Measurements from ENCODE around the gene DSCAML1. TPM values are rescaled to one million over a fixed set of nuclear protein-coding genes. Genes with fewer than 3 reads are reported as not detected.

The DSCAML1 gene
- total and polyA plus RNA-seq, 7 experiments from 2014 or later = 0.17 to 1.3 (median 0.60) TPM; not detected in 2

DNA sequence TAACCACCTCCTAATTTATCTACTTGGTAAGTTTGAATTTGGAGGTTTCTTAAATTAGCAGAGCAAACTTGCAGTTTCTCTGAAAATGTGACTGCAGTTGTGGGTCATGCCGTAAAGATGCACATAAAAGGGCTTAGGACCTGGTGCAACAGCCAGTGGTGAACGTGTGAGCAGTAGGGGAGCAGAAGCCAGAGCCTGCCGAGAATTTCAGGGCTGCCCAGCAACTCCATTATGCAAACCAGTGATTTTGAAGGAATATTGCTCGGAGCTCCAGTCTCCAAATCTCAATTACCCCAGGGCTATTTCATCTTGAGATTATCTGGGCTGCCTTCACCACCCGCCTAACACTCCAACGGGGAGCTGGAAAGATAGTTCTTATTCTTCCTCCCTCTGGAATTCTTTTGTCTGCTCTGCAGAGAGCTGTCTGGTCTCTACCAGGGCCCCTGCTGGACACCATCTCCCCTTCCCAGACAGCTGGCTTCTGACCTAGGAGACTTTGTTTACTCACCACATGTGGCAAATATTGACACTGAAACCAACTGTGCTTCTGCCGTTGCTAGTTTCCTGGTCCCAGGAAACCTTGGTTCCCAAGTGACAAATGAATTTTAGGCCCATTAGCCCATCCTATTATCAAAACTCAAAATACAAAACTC lies 93.9 kb downstream of the DSCAML1 start:
- Histone ChIP-seq H3K4me3 (ENCODE audit: low read length) (no peak overlapping the region), H3K9me3 (ENCODE audit: control insufficient read depth in 2 of 3, low read length in 3 of 3) (no peaks in the 10 kb centered on the region), H3K4me1 (ENCODE audit: control insufficient read depth in 2 of 2, insufficient read depth in 2 of 2, low read length in 2 of 2) (no peaks in the 10 kb centered on the region), H3K27me3 (ENCODE audit: control insufficient read depth in 2 of 2, insufficient read depth in 2 of 2, low read length in 2 of 2) (peaks cover 0 to 3% of the 10 kb centered on the region in 2 donors), H3K36me3 (ENCODE audit: control insufficient read depth in 2 of 3, insufficient read depth in 3 of 3, low read length in 3 of 3) (no peaks in the 10 kb centered on the region), H3K27ac (ENCODE audit: low read depth, low read length) (no peak overlapping the region)
- no peak for DNase-seq
- no peaks in the 10 kb centered on the region for H3K9me3 Mint-ChIP-seq
- POLR2A ChIA-PET = no interaction called here
- peaks cover 0 to 9% (median 5%) of the 10 kb centered on the region in 7 donors for H3K4me1 Mint-ChIP-seq
- CTCF ChIA-PET = no interaction called here
- no peak for ATAC-seq
- peaks cover 17 to 34% (median 18%) of the 10 kb centered on the region in 5 donors for H3K27me3 Mint-ChIP-seq
- H3K36me3 Mint-ChIP-seq = no peaks in the 10 kb centered on the region
- H3K4me3 Mint-ChIP-seq = no peak overlapping the region
- H3K27ac Mint-ChIP-seq = no peak overlapping the region
- intact Hi-C loops (cut with micrococcal nuclease) = no loop called here

DNA sequence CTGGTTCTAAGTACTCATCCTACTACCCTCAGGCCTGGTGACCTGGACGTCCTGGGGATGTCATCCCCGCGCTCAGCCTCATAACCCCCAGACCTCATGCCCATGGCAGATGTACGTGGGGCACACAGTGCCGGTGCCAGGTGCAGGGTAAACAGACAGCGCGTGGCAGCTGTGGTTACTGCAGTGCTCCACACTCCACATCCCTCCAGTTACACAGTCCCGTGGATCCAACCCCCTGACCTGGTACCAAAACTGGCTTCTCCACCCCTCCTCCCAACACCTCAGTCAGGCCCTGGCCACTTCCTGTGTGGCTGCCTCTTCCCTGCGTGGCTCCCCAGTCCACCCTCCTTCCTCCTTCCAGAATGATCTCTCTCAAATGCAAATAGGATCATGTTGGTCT lies 95.2 kb downstream of the DSCAML1 start:
- H3K27me3 Mint-ChIP-seq = peaks cover 13 to 32% (median 18%) of the 10 kb centered on the region in 5 donors
- CTCF ChIA-PET = no interaction called here
- H3K36me3 Mint-ChIP-seq = no peaks in the 10 kb centered on the region
- no peak for ATAC-seq
- no peak overlapping the region for H3K4me3 ChIP-seq (ENCODE audit: low read length)
- peaks cover 0 to 9% (median 5%) of the 10 kb centered on the region in 7 donors for H3K4me1 Mint-ChIP-seq
- H3K27ac ChIP-seq (ENCODE audit: low read depth, low read length) = no peak overlapping the region
- intact Hi-C loops (cut with micrococcal nuclease) = no loop called here
- no peak overlapping the region for H3K27ac Mint-ChIP-seq
- H3K9me3 Mint-ChIP-seq = no peaks in the 10 kb centered on the region
- H3K4me1 ChIP-seq (ENCODE audit: control insufficient read depth in 2 of 2, insufficient read depth in 2 of 2, low read length in 2 of 2) = no peaks in the 10 kb centered on the region
- DNase-seq = no peak
- no peaks in the 10 kb centered on the region for H3K9me3 ChIP-seq (ENCODE audit: control insufficient read depth in 2 of 3, low read length in 3 of 3)
- H3K4me3 Mint-ChIP-seq = no peak overlapping the region
- no peaks in the 10 kb centered on the region for H3K36me3 ChIP-seq (ENCODE audit: control insufficient read depth in 2 of 3, insufficient read depth in 3 of 3, low read length in 3 of 3)
- POLR2A ChIA-PET = no interaction called here
- peaks cover 0 to 3% of the 10 kb centered on the region in 2 donors for H3K27me3 ChIP-seq (ENCODE audit: control insufficient read depth in 2 of 2, insufficient read depth in 2 of 2, low read length in 2 of 2)

- intact Hi-C loops (cut with micrococcal nuclease) = no loop called here
- CTCF ChIA-PET = interaction anchor here (0.8 kb wide), 1 partner anchor 44 kb away, joined by 3 read pairs; no protein-coding TSS in a partner anchor
- POLR2A ChIA-PET = no interaction called here
- Mint-ChIP-seq H3K27me3 (peaks cover 11 to 32% (median 15%) of the 10 kb centered on the region in 5 donors), H3K9me3 (no peaks in the 10 kb centered on the region), H3K36me3 (no peaks in the 10 kb centered on the region), H3K4me3 (no peak overlapping the region), H3K27ac (no peak overlapping the region), H3K4me1 (peaks cover 0 to 9% (median 5%) of the 10 kb centered on the region in 7 donors)
- Histone ChIP-seq H3K4me1 (ENCODE audit: control insufficient read depth in 2 of 2, insufficient read depth in 2 of 2, low read length in 2 of 2) (no peaks in the 10 kb centered on the region), H3K4me3 (ENCODE audit: low read length) (no peak overlapping the region), H3K27me3 (ENCODE audit: control insufficient read depth in 2 of 2, insufficient read depth in 2 of 2, low read length in 2 of 2) (peaks cover 0 to 3% of the 10 kb centered on the region in 2 donors), H3K27ac (ENCODE audit: low read depth, low read length) (no peak overlapping the region), H3K36me3 (ENCODE audit: control insufficient read depth in 2 of 3, insufficient read depth in 3 of 3, low read length in 3 of 3) (no peaks in the 10 kb centered on the region), H3K9me3 (ENCODE audit: control insufficient read depth in 2 of 3, low read length in 3 of 3) (no peaks in the 10 kb centered on the region)
- ATAC-seq (no peak), DNase-seq (no peak)
Measured at GRCh38 chr11:117700551-117700950, 96.5 kb downstream of the DSCAML1 start.

- Histone ChIP-seq H3K4me3 (ENCODE audit: low read length) (no peak overlapping the region), H3K36me3 (ENCODE audit: control insufficient read depth in 2 of 3, insufficient read depth in 3 of 3, low read length in 3 of 3) (no peaks in the 10 kb centered on the region), H3K27ac (ENCODE audit: low read depth, low read length) (no peak overlapping the region), H3K9me3 (ENCODE audit: control insufficient read depth in 2 of 3, low read length in 3 of 3) (no peaks in the 10 kb centered on the region), H3K4me1 (ENCODE audit: control insufficient read depth in 2 of 2, insufficient read depth in 2 of 2, low read length in 2 of 2) (no peaks in the 10 kb centered on the region), H3K27me3 (ENCODE audit: control insufficient read depth in 2 of 2, insufficient read depth in 2 of 2, low read length in 2 of 2) (peaks cover 0 to 3% of the 10 kb centered on the region in 2 donors)
- DNase-seq (no peak), ATAC-seq (no peak)
- Mint-ChIP-seq H3K27me3 (peaks cover 7 to 27% (median 10%) of the 10 kb centered on the region in 5 donors), H3K36me3 (no peaks in the 10 kb centered on the region), H3K4me3 (no peak overlapping the region), H3K27ac (no peak overlapping the region), H3K4me1 (peaks cover 0 to 7% (median 4%) of the 10 kb centered on the region in 7 donors), H3K9me3 (no peaks in the 10 kb centered on the region)
- ChIA-PET POLR2A (no interaction called here), CTCF (no interaction called here)
- intact Hi-C loops (cut with micrococcal nuclease) = no loop called here
Measured at GRCh38 chr11:117697319-117697718, 99.7 kb downstream of the DSCAML1 start.

DNA sequence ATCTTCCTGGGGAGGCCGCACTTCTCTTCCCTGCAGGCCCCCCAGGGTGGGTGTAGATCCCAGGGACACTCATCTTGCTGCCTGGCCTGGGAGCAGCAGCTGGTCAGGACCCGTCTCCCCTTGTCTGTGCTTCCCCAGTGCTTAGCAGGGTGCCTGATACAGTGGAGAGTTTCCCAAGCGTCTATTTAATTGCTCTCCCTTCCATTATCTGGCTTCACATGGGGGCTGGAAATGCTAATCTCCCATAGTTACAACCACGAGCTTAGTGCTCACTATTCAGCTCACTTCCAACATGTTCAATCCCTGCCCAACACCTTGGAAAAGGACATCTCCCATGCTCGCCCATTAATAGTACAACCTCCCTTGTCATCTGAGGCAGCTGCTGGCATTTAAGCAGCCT lies 100.5 kb downstream of the DSCAML1 start:
- no peak overlapping the region for H3K27ac Mint-ChIP-seq
- H3K36me3 Mint-ChIP-seq = no peaks in the 10 kb centered on the region
- Histone ChIP-seq H3K9me3 (ENCODE audit: control insufficient read depth in 2 of 3, low read length in 3 of 3) (no peaks in the 10 kb centered on the region), H3K36me3 (ENCODE audit: control insufficient read depth in 2 of 3, insufficient read depth in 3 of 3, low read length in 3 of 3) (no peaks in the 10 kb centered on the region), H3K4me1 (ENCODE audit: control insufficient read depth in 2 of 2, insufficient read depth in 2 of 2, low read length in 2 of 2) (no peaks in the 10 kb centered on the region), H3K27me3 (ENCODE audit: control insufficient read depth in 2 of 2, insufficient read depth in 2 of 2, low read length in 2 of 2) (peaks cover 0 to under 1% of the 10 kb centered on the region in 2 donors), H3K4me3 (ENCODE audit: low read length) (no peak overlapping the region), H3K27ac (ENCODE audit: low read depth, low read length) (no peak overlapping the region)
- H3K9me3 Mint-ChIP-seq = no peaks in the 10 kb centered on the region
- no peak overlapping the region for H3K4me3 Mint-ChIP-seq
- H3K27me3 Mint-ChIP-seq = peaks cover 0 to 19% (median 6%) of the 10 kb centered on the region in 5 donors
- DNase-seq (no peak), ATAC-seq (no peak)
- CTCF ChIA-PET = no interaction called here
- no peaks in the 10 kb centered on the region for H3K4me1 Mint-ChIP-seq
- intact Hi-C loops (cut with micrococcal nuclease) = no loop called here
- POLR2A ChIA-PET = no interaction called here

DNA sequence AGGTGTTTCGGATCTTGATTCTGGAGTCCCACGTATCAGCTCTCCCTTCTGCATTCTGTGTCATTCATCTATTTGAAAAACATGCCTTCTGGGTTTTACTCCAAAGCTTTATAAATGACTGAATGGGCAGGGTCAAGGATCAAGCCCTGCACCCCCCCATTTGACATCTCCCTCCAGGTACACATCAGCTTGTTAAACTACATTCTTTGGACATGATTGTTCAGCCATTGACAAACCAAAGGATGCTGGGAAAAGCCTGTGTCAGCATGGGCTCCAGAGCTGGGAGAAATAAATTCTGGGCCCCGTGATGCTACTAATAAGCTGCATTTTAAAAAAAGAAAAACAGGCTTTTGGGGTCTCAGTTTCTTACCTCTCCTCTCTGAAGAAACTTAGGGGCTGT lies 103.7 kb downstream of the DSCAML1 start:
- ATAC-seq (no peak), DNase-seq (no peak)
- Histone ChIP-seq H3K36me3 (ENCODE audit: control insufficient read depth in 2 of 3, insufficient read depth in 3 of 3, low read length in 3 of 3) (no peaks in the 10 kb centered on the region), H3K27me3 (ENCODE audit: control insufficient read depth in 2 of 2, insufficient read depth in 2 of 2, low read length in 2 of 2) (no peaks in the 10 kb centered on the region), H3K4me3 (ENCODE audit: low read length) (no peak overlapping the region), H3K9me3 (ENCODE audit: control insufficient read depth in 2 of 3, low read length in 3 of 3) (no peaks in the 10 kb centered on the region), H3K4me1 (ENCODE audit: control insufficient read depth in 2 of 2, insufficient read depth in 2 of 2, low read length in 2 of 2) (no peaks in the 10 kb centered on the region), H3K27ac (ENCODE audit: low read depth, low read length) (no peak overlapping the region)
- intact Hi-C loops (cut with micrococcal nuclease) = no loop called here
- H3K4me1 Mint-ChIP-seq = no peaks in the 10 kb centered on the region
- H3K27ac Mint-ChIP-seq = no peak overlapping the region
- H3K4me3 Mint-ChIP-seq = no peak overlapping the region
- no peaks in the 10 kb centered on the region for H3K9me3 Mint-ChIP-seq
- POLR2A ChIA-PET = no interaction called here
- CTCF ChIA-PET = no interaction called here
- H3K27me3 Mint-ChIP-seq = peaks cover 0 to 8% (median 0%) of the 10 kb centered on the region in 5 donors
- H3K36me3 Mint-ChIP-seq = no peaks in the 10 kb centered on the region

DNA sequence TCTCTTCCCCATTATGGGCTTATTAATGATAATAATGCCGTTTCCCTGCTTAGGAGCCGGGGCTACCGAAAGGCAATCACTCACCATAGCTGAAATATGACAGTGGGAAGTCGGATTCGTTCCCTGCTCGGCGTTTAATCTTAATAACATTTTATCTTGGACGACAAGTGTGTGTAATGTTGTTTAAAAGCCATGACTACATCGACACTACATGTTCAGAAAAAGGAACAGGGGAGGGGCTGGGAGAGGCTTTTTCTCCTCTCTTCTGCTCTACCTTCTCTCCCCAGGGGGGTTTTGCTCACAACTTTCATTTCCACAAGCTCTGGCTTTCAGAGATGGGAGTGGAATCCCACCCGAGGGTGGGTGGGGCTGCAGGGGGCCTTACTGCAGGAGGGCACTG lies 105.5 kb downstream of the DSCAML1 start:
- Histone ChIP-seq H3K4me3 (ENCODE audit: low read length) (no peak overlapping the region), H3K4me1 (ENCODE audit: control insufficient read depth in 2 of 2, insufficient read depth in 2 of 2, low read length in 2 of 2) (no peaks in the 10 kb centered on the region), H3K9me3 (ENCODE audit: control insufficient read depth in 2 of 3, low read length in 3 of 3) (no peaks in the 10 kb centered on the region), H3K27me3 (ENCODE audit: control insufficient read depth in 2 of 2, insufficient read depth in 2 of 2, low read length in 2 of 2) (no peaks in the 10 kb centered on the region), H3K27ac (ENCODE audit: low read depth, low read length) (no peak overlapping the region), H3K36me3 (ENCODE audit: control insufficient read depth in 2 of 3, insufficient read depth in 3 of 3, low read length in 3 of 3) (no peaks in the 10 kb centered on the region)
- POLR2A ChIA-PET = no interaction called here
- Mint-ChIP-seq H3K4me1 (peaks cover 0 to 4% (median 0%) of the 10 kb centered on the region in 7 donors), H3K36me3 (no peaks in the 10 kb centered on the region), H3K9me3 (no peaks in the 10 kb centered on the region), H3K27me3 (peaks cover 0 to 8% (median 5%) of the 10 kb centered on the region in 5 donors), H3K4me3 (no peak overlapping the region), H3K27ac (no peak overlapping the region)
- DNase-seq = no peak
- no peak for ATAC-seq
- intact Hi-C loops (cut with micrococcal nuclease) = no loop called here
- CTCF ChIA-PET = no interaction called here
